Stimulated activated CD8-positive, alpha-beta memory T cell treated with anti-CD3 and anti-CD28 coated beads, Interleukin-12 subunit alpha, Interleukin-12 subunit beta, amount 100 ng/mL, for 24 hours (primary cell): ENCODE results near the gene TSC22D3.
"Not testable (repeated sequence)": the region's sequence is repeated elsewhere in the genome, so short reads cannot be mapped to it uniquely, and the experiment has no call there.

Source experiments
- DNase-seq: peaks from one replicate; pipeline ENCODE4 v3.0.0-alpha.2; 2020; ENCODE audit errors: extremely low read depth

The TSC22D3 gene

GRCh38 chrX:107775734-107776511 lies at the start of gene TSC22D3:
TSC22D3 (minus strand) TSS chrX:107775787; CDS start chrX:107775419, 368 bp downstream.
- no peak for DNase-seq

- no peak for DNase-seq
Observed at GRCh38 chrX:107823456-107823855, 47.9 kb upstream of the TSC22D3 start.

GRCh38 chrX:107823042-107823441 lies 47.5 kb upstream of the TSC22D3 start:
- no peak for DNase-seq

- no peak for DNase-seq
Observed at GRCh38 chrX:107818900-107819521, 43.4 kb upstream of the TSC22D3 start.

- DNase-seq = not testable (repeated sequence)
Observed at GRCh38 chrX:107810053-107810452, 34.5 kb upstream of the TSC22D3 start.

GRCh38 chrX:107805179-107805578 lies 29.6 kb upstream of the TSC22D3 start:
- no peak for DNase-seq

GRCh38 chrX:107804427-107804826 lies 28.8 kb upstream of the TSC22D3 start:
- DNase-seq = no peak

GRCh38 chrX:107787827-107788226 lies 12.2 kb upstream of the TSC22D3 start:
- DNase-seq = no peak

GRCh38 chrX:107780525-107780924 lies 4.9 kb upstream of the TSC22D3 start:
- DNase-seq = no peak

- no peak for DNase-seq
Observed at GRCh38 chrX:107777536-107777832, 1.9 kb upstream of the TSC22D3 start, which contains the start of gene NCBP2L. NCBP2L (plus strand) TSS chrX:107777733; CDS start chrX:107794221, 16,488 bp downstream.

- peak; percentile 44 for DNase-seq
Observed at GRCh38 chrX:107776649-107777535, 1.3 kb upstream of the TSC22D3 start.

GRCh38 chrX:107775000-107775733 lies 420 bp downstream of the TSC22D3 start:
- DNase-seq = no peak

GRCh38 chrX:107773906-107774435 lies 1.6 kb downstream of the TSC22D3 start:
- no peak for DNase-seq

- DNase-seq = no peak
Observed at GRCh38 chrX:107773206-107773605, 2.4 kb downstream of the TSC22D3 start.

GRCh38 chrX:107769581-107770317 lies 5.8 kb downstream of the TSC22D3 start:
- no peak for DNase-seq

- DNase-seq = no peak
Observed at GRCh38 chrX:107768051-107768450, 7.5 kb downstream of the TSC22D3 start.

GRCh38 chrX:107766470-107767150 lies 9.0 kb downstream of the TSC22D3 start:
- no peak for DNase-seq

GRCh38 chrX:107764845-107765608 lies 10.6 kb downstream of the TSC22D3 start:
- no peak for DNase-seq

- no peak for DNase-seq
Observed at GRCh38 chrX:107763647-107764046, 11.9 kb downstream of the TSC22D3 start.
